Body of pancreas (tissue), 4 donors: ENCODE data around the gene AARSD1. TPM values are rescaled to one million over a fixed set of nuclear protein-coding genes. Genes with fewer than 3 reads are reported as not detected.

ENCODE experiments used
- ATAC-seq: fragments of 150-250 bp; one replicate; pipeline ENCODE4 v1.9.1; 2016
- DNase-seq, 4 donors: peaks; one replicate each; pipeline ENCODE4 v3.0.0-alpha.2; 2019
- H3K27ac ChIP-seq, 4 donors: fragments of 200-600 bp; sonication (generic); 1 replicate in 3 of 4; 2 replicates in 1 of 4; pipeline versions ENCODE4 v1.5.1 to v1.6.1; 2016 to 2019; ENCODE audit warnings: mild to moderate bottlenecking in 1 of 4, mixed read lengths in 1 of 4, moderate library complexity in 1 of 4
- H3K27me3 ChIP-seq, 2 donors: fragments of 200-600 bp; sonication (generic); one replicate each; pipeline ENCODE4 v1.6.0; 2016; ENCODE audit warnings: mild to moderate bottlenecking in 1 of 2
- H3K36me3 ChIP-seq, 2 donors: fragments of 200-600 bp; sonication (generic); replicated peaks in 1 of 2; 2 replicates each; pipeline ENCODE4 v1.5.1; 2016; ENCODE audit warnings: low read depth in 2 of 2; ENCODE audit not compliant: insufficient read depth in 1 of 2
- H3K4me1 ChIP-seq: fragments of 200-600 bp; sonication (generic); one replicate; pipeline ENCODE4 v1.6.0; 2016
- H3K4me3 ChIP-seq, 2 donors: fragments of 200-600 bp; sonication (generic); 1 replicate in 1 of 2; 2 replicates in 1 of 2; pipeline ENCODE4 v1.5.1; 2016 to 2019
- H3K9me3 ChIP-seq, 3 donors: fragments of 200-600 bp; sonication (generic); 1 replicate in 2 of 3; 2 replicates in 1 of 3; pipeline ENCODE4 v1.5.1; 2016
- CTCF ChIP-seq, 7 experiments: fragments of 450-650 bp in 4 of 7; fragments of 200-600 bp in 3 of 7; sonication (generic) in 3 of 7; IDR thresholded peaks; one replicate each; pipeline ENCODE4 v1.5.1; 2016 to 2019; ENCODE audit warnings: antibody characterized with exemption in 7 of 7
- POLR2A ChIP-seq, 3 donors: fragments of 450-650 bp; IDR thresholded peaks; one replicate each; pipeline ENCODE4 v1.6.1; 2016; ENCODE audit warnings: antibody characterized with exemption in 3 of 3, mild to moderate bottlenecking in 2 of 3
- WGBS, 2 donors: methylation state at CpG; one replicate each; pipeline ENCODE4 v1.1.5; 2017; 5-methylcytosine and 5-hydroxymethylcytosine counted together
- intact Hi-C: fragments of 100-400 bp; cut with DNase I; formaldehyde crosslinking; loops from one replicate; pipeline ENCODE4 v1.15.1; 2023
- total RNA-seq, 2 donors: library from RNA; depleted of rRNA; stranded (reverse); fragments of >200 nt; gene quantifications; one replicate each; pipeline ENCODE4 v1.1.0, GENCODE V29; 2016

The AARSD1 gene
- total RNA-seq, 2 donors from 2014 or later, result 44.5 to 51.9 TPM

DNA sequence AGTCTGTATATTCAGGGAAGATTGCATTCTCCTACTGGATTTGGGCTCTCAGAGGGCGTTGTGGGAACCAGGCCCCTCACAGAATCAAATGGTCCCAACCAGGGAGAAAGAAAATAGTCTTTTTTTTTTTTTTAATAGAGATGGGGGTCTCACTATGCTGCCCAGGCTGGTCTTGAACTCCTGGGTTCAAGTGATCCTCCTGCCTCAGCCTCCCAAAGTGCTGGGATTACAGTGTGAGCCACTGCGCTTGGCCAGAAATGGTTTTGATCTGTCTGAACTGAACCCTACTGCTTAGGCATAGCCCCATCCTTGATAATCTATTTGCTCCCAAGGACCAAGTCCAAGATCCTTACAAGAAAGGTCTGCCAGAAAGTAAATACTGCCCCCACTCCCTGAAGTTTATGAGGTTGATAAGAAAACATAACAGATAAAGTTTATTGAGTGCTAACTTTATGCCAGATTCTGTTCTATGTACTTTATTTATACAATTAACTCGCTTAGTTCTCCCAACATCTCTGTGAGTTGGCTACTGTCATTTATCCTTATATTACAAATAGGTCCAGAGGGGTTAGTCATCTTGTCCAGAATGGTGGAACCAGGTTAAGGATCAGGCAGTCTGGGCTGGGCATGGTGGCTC is 50.2 kb downstream of the AARSD1 start:
- H3K9me3 ChIP-seq, result no peaks in the 10 kb centered on the region
- no peak overlapping the region for H3K4me3 ChIP-seq
- no peaks in the 10 kb centered on the region for H3K27me3 ChIP-seq
- no peak overlapping the region for H3K27ac ChIP-seq
- H3K4me1 ChIP-seq, result peaks cover 29% of the 10 kb centered on the region
- no peak for TF ChIP-seq CTCF (IDR thresholded peaks at IDR 0.05)
- TF ChIP-seq POLR2A (IDR thresholded peaks at IDR 0.05), result no peak
- DNase-seq (no peak), ATAC-seq (no peak)
- H3K36me3 ChIP-seq, result no peaks in the 10 kb centered on the region
- 45 to 49% methylated on average over 3 of the region's 3 CpGs for WGBS, 2 donors
- intact Hi-C loops, result no loop called here

GRCh38 chr17:42913522-42913921 is 50.7 kb downstream of the AARSD1 start:
- intact Hi-C loops, result no loop called here
- no peak for TF ChIP-seq POLR2A (IDR thresholded peaks at IDR 0.05)
- no peak for TF ChIP-seq CTCF (IDR thresholded peaks at IDR 0.05)
- Histone ChIP-seq H3K27ac (no peak overlapping the region), H3K9me3 (no peaks in the 10 kb centered on the region), H3K36me3 (no peaks in the 10 kb centered on the region), H3K27me3 (no peaks in the 10 kb centered on the region), H3K4me3 (no peak overlapping the region), H3K4me1 (peaks cover 23% of the 10 kb centered on the region)
- no peak for ATAC-seq
- 74 to 80% methylated on average over 2 of the region's 2 CpGs for WGBS, 2 donors
- DNase-seq, result no peak

- H3K9me3 ChIP-seq, result no peaks in the 10 kb centered on the region
- peaks cover 9% of the 10 kb centered on the region for H3K4me1 ChIP-seq
- no peak overlapping the region for H3K4me3 ChIP-seq
- H3K36me3 ChIP-seq, result no peaks in the 10 kb centered on the region
- ATAC-seq, result no peak
- TF ChIP-seq CTCF (IDR thresholded peaks at IDR 0.05) (no peak), POLR2A (IDR thresholded peaks at IDR 0.05) (no peak)
- 79 to 90% methylated on average over 7 of the region's 7 CpGs for WGBS, 2 donors
- no peak for DNase-seq
- intact Hi-C loops, result no loop called here
- H3K27me3 ChIP-seq, result no peaks in the 10 kb centered on the region
- H3K27ac ChIP-seq, result no peak overlapping the region
Observed at GRCh38 chr17:42908872-42909700, 55.2 kb downstream of the AARSD1 start.

- DNase-seq, result no peak
- H3K36me3 ChIP-seq, result no peaks in the 10 kb centered on the region
- H3K4me3 ChIP-seq, result no peak overlapping the region
- no peak for ATAC-seq
- TF ChIP-seq POLR2A (IDR thresholded peaks at IDR 0.05), result no peak
- TF ChIP-seq CTCF (IDR thresholded peaks at IDR 0.05), result no peak
- H3K9me3 ChIP-seq, result no peaks in the 10 kb centered on the region
- H3K27ac ChIP-seq, result no peak overlapping the region
- H3K4me1 ChIP-seq, result peaks cover 21% of the 10 kb centered on the region
- 82 to 85% methylated on average over 8 of the region's 8 CpGs for WGBS, 2 donors
- no peaks in the 10 kb centered on the region for H3K27me3 ChIP-seq
- intact Hi-C loops, result no loop called here
Observed at GRCh38 chr17:42906772-42907446, 57.3 kb downstream of the AARSD1 start.
